Kidney epithelial cell (primary cell): ENCODE data around the gene HSD17B10. TPM values are rescaled to one million over a fixed set of nuclear protein-coding genes. Genes with fewer than 3 reads are reported as not detected.
"Not testable (repeated sequence)": the region's sequence is repeated elsewhere in the genome, so short reads cannot be mapped to it uniquely, and the experiment has no call there.

Source experiments
- DNase-seq: peaks from one replicate; pipeline ENCODE4 v3.0.0-alpha.2; 2010; ENCODE audit warnings: low read depth
- H3K27me3 ChIP-seq: 2 replicates; pipeline ENCODE4 v1.6.0; 2011; ENCODE audit warnings: low read length; ENCODE audit not compliant: control insufficient read depth, insufficient read depth
- H3K36me3 ChIP-seq: 2 replicates; pipeline ENCODE4 v1.5.1; 2011; ENCODE audit warnings: low read length; ENCODE audit not compliant: control insufficient read depth, insufficient read depth
- H3K4me3 ChIP-seq: 2 replicates; pipeline ENCODE4 v1.5.1; 2011; ENCODE audit warnings: low read depth, mild to moderate bottlenecking, control low read depth, low read length
- CTCF ChIP-seq: IDR thresholded peaks from 2 replicates; pipeline ENCODE4 v1.5.1; 2011; ENCODE audit warnings: mild to moderate bottlenecking, moderate library complexity, low read length, control low read depth, inconsistent platforms; ENCODE audit not compliant: insufficient read depth, poor library complexity, severe bottlenecking
- total RNA-seq: library from RNA; depleted of rRNA; stranded (reverse); fragments of >200 nt; gene quantifications from 2 replicates; pipeline ENCODE4 v1.2.3, GENCODE V29; 2015

HSD17B10 gene
- total RNA-seq, 1 donor from 2014 or later = 97.4 TPM

- Histone ChIP-seq H3K27me3 (peaks cover 9% of the 10 kb centered on the region), H3K36me3 (no peaks in the 10 kb centered on the region), H3K4me3 (no peak overlapping the region)
- no peak for DNase-seq
- no peak for TF ChIP-seq CTCF
These were observed 42.2 kb upstream of the HSD17B10 start for GRCh38 chrX:53476371-53476770.

GRCh38 chrX:53474707-53475106 lies 40.5 kb upstream of the HSD17B10 start:
- no peak for DNase-seq
- Histone ChIP-seq H3K4me3 (no peak overlapping the region), H3K27me3 (peaks cover 4% of the 10 kb centered on the region), H3K36me3 (no peaks in the 10 kb centered on the region)
- no peak for TF ChIP-seq CTCF

- Histone ChIP-seq H3K4me3 (no peak overlapping the region), H3K27me3 (peaks cover 4% of the 10 kb centered on the region), H3K36me3 (no peaks in the 10 kb centered on the region)
- DNase-seq = no peak
- TF ChIP-seq CTCF = no peak
These were observed 37.2 kb upstream of the HSD17B10 start for GRCh38 chrX:53471346-53471745.

GRCh38 chrX:53468659-53469058 lies 34.5 kb upstream of the HSD17B10 start:
- H3K36me3 ChIP-seq, H3K27me3 ChIP-seq, H3K4me3 ChIP-seq, DNase-seq: not testable (repeated sequence)

GRCh38 chrX:53458082-53458481 lies 23.9 kb upstream of the HSD17B10 start:
- TF ChIP-seq CTCF = no peak
- no peak for DNase-seq
- no peaks in the 10 kb centered on the region for H3K36me3 ChIP-seq
- H3K4me3 ChIP-seq = no peak overlapping the region
- no peaks in the 10 kb centered on the region for H3K27me3 ChIP-seq

- no peak for TF ChIP-seq CTCF
- no peak for DNase-seq
- no peaks in the 10 kb centered on the region for H3K36me3 ChIP-seq
- no peaks in the 10 kb centered on the region for H3K27me3 ChIP-seq
- H3K4me3 ChIP-seq = no peak overlapping the region
These were observed 22.1 kb upstream of the HSD17B10 start for GRCh38 chrX:53456254-53456653.
